ENCODE measurements around the gene ZC3H11A.

DNA sequence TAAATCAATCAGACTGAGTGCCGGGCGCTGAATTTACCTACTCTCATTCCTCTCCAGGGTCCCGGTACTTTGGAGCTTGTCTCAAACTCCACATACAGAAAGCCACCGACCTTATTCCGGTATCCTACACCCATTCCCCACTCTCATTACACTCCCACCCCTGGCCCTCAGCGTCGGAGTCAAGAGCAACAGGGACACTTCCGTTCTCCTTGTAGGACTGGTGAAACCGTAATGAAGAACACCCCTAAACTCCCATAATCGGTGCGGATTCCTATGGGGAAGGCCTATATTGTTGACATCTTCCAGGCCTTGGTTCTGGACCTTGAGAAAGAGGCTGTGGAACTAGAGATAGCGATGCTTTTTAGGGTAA, 798 bp downstream of the ZC3H11A start:
- TF ChIP-seq, protein P1, sequence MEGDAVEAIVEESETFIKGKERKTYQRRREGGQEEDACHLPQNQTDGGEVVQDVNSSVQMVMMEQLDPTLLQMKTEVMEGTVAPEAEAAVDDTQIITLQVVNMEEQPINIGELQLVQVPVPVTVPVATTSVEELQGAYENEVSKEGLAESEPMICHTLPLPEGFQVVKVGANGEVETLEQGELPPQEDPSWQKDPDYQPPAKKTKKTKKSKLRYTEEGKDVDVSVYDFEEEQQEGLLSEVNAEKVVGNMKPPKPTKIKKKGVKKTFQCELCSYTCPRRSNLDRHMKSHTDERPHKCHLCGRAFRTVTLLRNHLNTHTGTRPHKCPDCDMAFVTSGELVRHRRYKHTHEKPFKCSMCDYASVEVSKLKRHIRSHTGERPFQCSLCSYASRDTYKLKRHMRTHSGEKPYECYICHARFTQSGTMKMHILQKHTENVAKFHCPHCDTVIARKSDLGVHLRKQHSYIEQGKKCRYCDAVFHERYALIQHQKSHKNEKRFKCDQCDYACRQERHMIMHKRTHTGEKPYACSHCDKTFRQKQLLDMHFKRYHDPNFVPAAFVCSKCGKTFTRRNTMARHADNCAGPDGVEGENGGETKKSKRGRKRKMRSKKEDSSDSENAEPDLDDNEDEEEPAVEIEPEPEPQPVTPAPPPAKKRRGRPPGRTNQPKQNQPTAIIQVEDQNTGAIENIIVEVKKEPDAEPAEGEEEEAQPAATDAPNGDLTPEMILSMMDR (IDR thresholded peaks at IDR 0.05) = no peak
- no peak for TF ChIP-seq POLR2A (IDR thresholded peaks at IDR 0.05)
